Activated naive CD8-positive, alpha-beta T cell treated with anti-CD3 and anti-CD28 coated beads for 36 hours (primary cell): ENCODE results near the gene FREM2. TPM values are rescaled to one million over a fixed set of nuclear protein-coding genes. Genes with fewer than 3 reads are reported as not detected.

Experiments used
- DNase-seq: peaks from one replicate; pipeline ENCODE4 v3.0.0; 2021
- H3K27ac Mint-ChIP-seq: one replicate; pipeline ENCODE4 v1.8.0; 2022; ENCODE audit warnings: mild to moderate bottlenecking, moderate library complexity, mixed read lengths
- H3K27me3 Mint-ChIP-seq: one replicate; pipeline ENCODE4 v1.8.0; 2022; ENCODE audit warnings: mild to moderate bottlenecking, mixed read lengths
- H3K36me3 Mint-ChIP-seq: one replicate; pipeline ENCODE4 v1.8.0; 2021; ENCODE audit warnings: mild to moderate bottlenecking, mixed read lengths
- H3K4me1 Mint-ChIP-seq: one replicate; pipeline ENCODE4 v1.8.0; 2021; ENCODE audit warnings: mixed read lengths
- H3K4me3 Mint-ChIP-seq: one replicate; pipeline ENCODE4 v1.8.0; 2022; ENCODE audit warnings: mild to moderate bottlenecking, moderate library complexity, mixed read lengths
- H3K9me3 Mint-ChIP-seq: one replicate; pipeline ENCODE4 v1.8.0; 2022; ENCODE audit warnings: mixed read lengths
- total RNA-seq, 2 experiments: library from RNA; stranded (reverse); gene quantifications; one replicate each; pipeline ENCODE4 v1.2.3, GENCODE V29; 2021

FREM2 gene
- total RNA-seq, 2 experiments from 2014 or later: not detected

DNA sequence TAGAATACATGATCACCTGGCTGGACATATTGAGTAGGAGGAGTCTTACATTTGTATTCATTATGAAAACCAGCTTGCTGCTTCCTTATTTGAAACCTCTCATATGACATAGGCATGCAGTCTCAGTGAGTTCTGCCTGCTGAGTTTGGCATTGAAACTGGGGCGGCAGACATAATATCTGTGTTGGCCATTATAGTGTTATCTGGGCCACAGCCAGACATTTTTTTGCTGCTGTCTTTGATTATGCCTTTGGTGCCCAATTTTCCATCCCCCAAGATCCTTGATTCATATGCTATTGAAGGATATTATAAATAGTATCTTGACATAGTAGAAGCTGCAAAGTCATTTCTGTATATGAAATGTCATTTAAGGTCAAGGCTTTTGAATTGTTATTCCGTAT lies 15.8 kb downstream of the FREM2 start:
- Mint-ChIP-seq H3K36me3 (no peaks in the 10 kb centered on the region), H3K4me3 (no peak overlapping the region), H3K27ac (no peak overlapping the region), H3K27me3 (no peaks in the 10 kb centered on the region), H3K4me1 (no peaks in the 10 kb centered on the region), H3K9me3 (no peaks in the 10 kb centered on the region)
- no peak for DNase-seq

- H3K4me1 Mint-ChIP-seq: no peaks in the 10 kb centered on the region
- H3K36me3 Mint-ChIP-seq: no peaks in the 10 kb centered on the region
- no peak overlapping the region for H3K27ac Mint-ChIP-seq
- no peaks in the 10 kb centered on the region for H3K9me3 Mint-ChIP-seq
- DNase-seq: no peak
- no peaks in the 10 kb centered on the region for H3K27me3 Mint-ChIP-seq
- H3K4me3 Mint-ChIP-seq: no peak overlapping the region
Observed at GRCh38 chr13:38703255-38703654, 16.4 kb downstream of the FREM2 start.

GRCh38 chr13:38705365-38705764 lies 18.5 kb downstream of the FREM2 start:
- no peak for DNase-seq
- Mint-ChIP-seq H3K4me1 (no peaks in the 10 kb centered on the region), H3K4me3 (no peak overlapping the region), H3K27ac (no peak overlapping the region), H3K27me3 (no peaks in the 10 kb centered on the region), H3K36me3 (no peaks in the 10 kb centered on the region), H3K9me3 (no peaks in the 10 kb centered on the region)

DNA sequence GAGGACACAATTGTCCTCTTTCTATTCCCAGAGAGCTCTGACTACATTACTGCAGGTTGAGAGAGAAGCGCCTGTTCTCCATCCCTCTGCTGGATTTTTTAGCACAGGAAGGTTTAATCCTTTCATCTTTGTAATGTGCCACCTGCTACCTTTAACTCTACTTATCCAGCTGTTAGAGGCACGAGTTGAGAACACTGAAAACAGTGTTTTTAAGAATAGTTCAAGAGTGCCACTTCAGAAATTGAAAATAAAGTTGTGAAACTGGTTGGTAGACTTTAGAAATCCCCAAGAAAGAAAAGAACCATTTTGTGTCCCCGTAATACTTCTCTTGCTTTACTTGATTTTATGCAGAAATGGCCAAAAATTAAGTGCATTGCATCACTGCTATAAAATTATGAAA lies 20.6 kb downstream of the FREM2 start:
- H3K27ac Mint-ChIP-seq: no peak overlapping the region
- no peaks in the 10 kb centered on the region for H3K36me3 Mint-ChIP-seq
- H3K9me3 Mint-ChIP-seq: no peaks in the 10 kb centered on the region
- H3K4me1 Mint-ChIP-seq: no peaks in the 10 kb centered on the region
- H3K27me3 Mint-ChIP-seq: no peaks in the 10 kb centered on the region
- no peak overlapping the region for H3K4me3 Mint-ChIP-seq
- DNase-seq: no peak

DNA sequence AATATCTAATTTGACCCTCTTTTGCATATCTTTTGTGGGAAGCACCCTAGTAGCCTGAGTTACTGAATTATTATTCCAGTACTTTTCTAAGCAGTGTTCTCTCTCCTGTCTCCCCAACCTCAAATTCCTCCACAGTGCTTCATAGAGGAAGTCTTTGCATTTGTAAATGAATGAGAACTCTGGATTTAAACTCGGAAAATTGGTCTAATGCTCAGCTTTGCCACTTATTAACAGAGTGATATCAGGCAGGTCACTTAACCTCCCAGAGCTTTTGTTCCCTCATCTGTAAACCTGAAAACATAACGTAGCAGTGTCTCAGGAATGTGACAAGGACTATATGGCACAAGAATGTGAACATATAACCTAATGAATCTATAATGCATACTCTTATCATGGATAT lies 26.2 kb downstream of the FREM2 start:
- Mint-ChIP-seq H3K27ac (no peak overlapping the region), H3K4me3 (no peak overlapping the region), H3K36me3 (no peaks in the 10 kb centered on the region), H3K4me1 (no peaks in the 10 kb centered on the region), H3K9me3 (no peaks in the 10 kb centered on the region), H3K27me3 (no peaks in the 10 kb centered on the region)
- DNase-seq: no peak

DNA sequence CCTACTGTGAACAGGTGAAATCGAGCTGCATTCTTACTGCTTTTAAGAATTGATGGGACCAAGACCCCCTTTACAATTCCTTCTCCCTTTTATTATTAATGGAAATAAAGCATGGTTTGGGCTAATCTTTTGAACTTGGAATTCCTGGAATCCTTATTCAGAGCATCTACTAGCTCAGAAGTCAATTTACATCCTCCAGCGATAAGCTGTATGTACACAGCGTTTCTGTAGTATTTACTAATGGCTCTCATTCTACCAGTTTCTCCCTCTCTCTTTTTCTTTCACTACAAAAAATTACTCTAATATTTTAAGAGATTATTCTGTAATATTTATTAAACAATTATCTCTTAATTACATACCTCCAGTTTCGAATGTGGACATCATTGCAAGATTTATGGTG lies 31.5 kb downstream of the FREM2 start:
- H3K9me3 Mint-ChIP-seq: no peaks in the 10 kb centered on the region
- no peak for DNase-seq
- H3K4me1 Mint-ChIP-seq: no peaks in the 10 kb centered on the region

DNA sequence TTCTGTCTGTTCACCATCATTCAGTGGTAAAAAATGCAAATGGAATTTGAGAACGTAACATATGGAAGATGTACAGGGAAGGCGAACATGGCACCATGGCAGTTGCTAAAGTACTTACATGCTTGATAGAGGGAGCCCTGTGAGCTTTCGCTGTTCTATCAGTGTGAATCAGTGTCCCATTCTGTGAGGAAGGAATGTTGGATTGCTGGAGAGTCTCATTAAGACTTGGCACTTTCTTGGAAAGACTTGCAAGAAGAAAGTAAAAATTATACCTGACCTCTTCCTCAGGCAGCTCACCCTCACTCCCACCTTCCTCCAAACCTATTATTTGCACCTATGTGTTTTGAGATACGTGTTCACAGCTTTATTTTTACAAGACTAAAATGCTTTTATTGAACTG lies 43.5 kb downstream of the FREM2 start:
- H3K4me3 Mint-ChIP-seq: no peak overlapping the region
- H3K27ac Mint-ChIP-seq: no peak overlapping the region
- H3K4me1 Mint-ChIP-seq: no peaks in the 10 kb centered on the region
- no peaks in the 10 kb centered on the region for H3K36me3 Mint-ChIP-seq
- H3K9me3 Mint-ChIP-seq: no peaks in the 10 kb centered on the region
- no peaks in the 10 kb centered on the region for H3K27me3 Mint-ChIP-seq
- no peak for DNase-seq

More for the DNA sequence above, 31.5 kb downstream of the FREM2 start:
- Mint-ChIP-seq H3K4me3 (no peak overlapping the region), H3K27me3 (peaks cover 8% of the 10 kb centered on the region), H3K27ac (no peak overlapping the region), H3K36me3 (no peaks in the 10 kb centered on the region)

DNA sequence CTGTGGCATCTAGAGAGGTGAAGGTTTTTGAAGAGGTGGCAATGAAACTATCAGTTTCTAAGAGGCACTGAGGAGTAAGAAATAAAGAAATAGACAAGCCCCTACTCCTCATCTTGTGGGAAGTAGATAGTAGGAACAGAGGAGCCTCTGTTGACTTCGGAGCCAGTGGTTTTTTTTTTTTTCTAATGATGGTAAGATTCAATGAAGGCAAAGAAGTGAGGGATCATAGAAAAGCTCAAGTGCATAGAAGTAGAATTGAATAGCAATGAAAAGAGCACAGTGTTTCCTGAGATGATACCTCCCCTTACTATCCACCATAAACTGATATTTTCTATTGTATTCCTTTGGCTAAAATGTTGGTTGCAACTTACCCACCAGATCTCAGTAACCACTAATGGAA lies 46.3 kb downstream of the FREM2 start:
- no peaks in the 10 kb centered on the region for H3K27me3 Mint-ChIP-seq
- no peak for DNase-seq
- no peaks in the 10 kb centered on the region for H3K36me3 Mint-ChIP-seq
- no peaks in the 10 kb centered on the region for H3K9me3 Mint-ChIP-seq
- H3K27ac Mint-ChIP-seq: no peak overlapping the region
- H3K4me1 Mint-ChIP-seq: no peaks in the 10 kb centered on the region
- H3K4me3 Mint-ChIP-seq: no peak overlapping the region

GRCh38 chr13:38735665-38736440 lies 49.0 kb downstream of the FREM2 start:
- H3K27me3 Mint-ChIP-seq: no peaks in the 10 kb centered on the region
- no peaks in the 10 kb centered on the region for H3K9me3 Mint-ChIP-seq
- H3K27ac Mint-ChIP-seq: no peak overlapping the region
- no peak for DNase-seq
- H3K4me1 Mint-ChIP-seq: no peaks in the 10 kb centered on the region
- H3K4me3 Mint-ChIP-seq: no peak overlapping the region
- H3K36me3 Mint-ChIP-seq: no peaks in the 10 kb centered on the region

- no peaks in the 10 kb centered on the region for H3K9me3 Mint-ChIP-seq
- H3K27me3 Mint-ChIP-seq: peaks cover 6% of the 10 kb centered on the region
- no peak overlapping the region for H3K27ac Mint-ChIP-seq
- H3K4me1 Mint-ChIP-seq: no peaks in the 10 kb centered on the region
- no peak overlapping the region for H3K4me3 Mint-ChIP-seq
- no peak for DNase-seq
- no peaks in the 10 kb centered on the region for H3K36me3 Mint-ChIP-seq
Observed at GRCh38 chr13:38743466-38743865, 56.6 kb downstream of the FREM2 start.

GRCh38 chr13:38752686-38753085 lies 65.8 kb downstream of the FREM2 start:
- Mint-ChIP-seq H3K36me3 (no peaks in the 10 kb centered on the region), H3K9me3 (no peaks in the 10 kb centered on the region), H3K4me3 (no peak overlapping the region), H3K27ac (no peak overlapping the region), H3K27me3 (peaks cover 5% of the 10 kb centered on the region), H3K4me1 (no peaks in the 10 kb centered on the region)
- no peak for DNase-seq

DNA sequence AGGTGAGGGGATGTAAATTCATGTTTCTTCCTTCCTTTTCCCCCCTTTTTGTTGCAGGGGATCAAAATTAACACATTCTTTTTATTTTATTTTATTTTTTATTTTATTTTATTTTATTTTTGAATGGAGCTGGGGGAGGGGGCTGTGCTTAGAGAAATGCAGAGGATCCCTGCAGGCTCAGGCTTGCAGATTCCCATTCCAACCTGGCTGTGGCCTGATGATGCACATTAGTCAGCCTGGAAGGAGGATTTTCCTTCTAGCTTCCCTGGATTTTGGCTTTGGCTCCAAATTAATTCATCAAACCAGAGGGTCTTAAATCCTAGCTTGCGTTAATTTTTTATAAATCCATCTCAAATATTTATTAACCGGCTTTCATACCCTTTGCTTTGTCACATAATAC lies 67.0 kb downstream of the FREM2 start:
- no peak for DNase-seq
- H3K27me3 Mint-ChIP-seq: peaks cover 5% of the 10 kb centered on the region
- no peaks in the 10 kb centered on the region for H3K4me1 Mint-ChIP-seq
- H3K27ac Mint-ChIP-seq: no peak overlapping the region
- no peaks in the 10 kb centered on the region for H3K9me3 Mint-ChIP-seq
- H3K4me3 Mint-ChIP-seq: no peak overlapping the region
- H3K36me3 Mint-ChIP-seq: no peaks in the 10 kb centered on the region

GRCh38 chr13:38755793-38756192 lies 68.9 kb downstream of the FREM2 start:
- H3K4me3 Mint-ChIP-seq: no peak overlapping the region
- no peaks in the 10 kb centered on the region for H3K36me3 Mint-ChIP-seq
- no peak overlapping the region for H3K27ac Mint-ChIP-seq
- no peaks in the 10 kb centered on the region for H3K4me1 Mint-ChIP-seq
- no peaks in the 10 kb centered on the region for H3K27me3 Mint-ChIP-seq
- H3K9me3 Mint-ChIP-seq: no peaks in the 10 kb centered on the region
- DNase-seq: no peak

DNA sequence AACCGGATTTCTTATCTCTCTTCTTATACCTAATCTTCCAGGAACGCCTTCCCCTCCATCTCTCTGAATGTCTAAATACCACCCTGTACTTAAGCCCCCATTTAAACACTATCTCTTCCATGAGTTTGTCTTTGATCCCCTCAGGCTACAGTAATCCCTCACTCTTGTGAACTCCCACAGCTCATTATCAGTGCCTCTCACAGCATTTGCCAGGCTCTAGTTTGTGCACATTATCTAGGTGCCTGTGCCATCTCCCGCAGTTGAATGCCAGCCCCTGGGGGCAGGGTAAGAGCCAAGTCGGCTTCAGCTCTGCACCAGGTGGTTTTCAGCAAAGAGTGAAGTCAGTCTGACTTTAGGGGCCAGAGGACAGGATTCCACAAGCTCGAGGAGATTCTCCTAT lies 71.4 kb downstream of the FREM2 start:
- H3K27ac Mint-ChIP-seq: no peak overlapping the region
- no peaks in the 10 kb centered on the region for H3K27me3 Mint-ChIP-seq
- H3K4me1 Mint-ChIP-seq: no peaks in the 10 kb centered on the region
- DNase-seq: no peak
- H3K9me3 Mint-ChIP-seq: no peaks in the 10 kb centered on the region
- no peaks in the 10 kb centered on the region for H3K36me3 Mint-ChIP-seq
- no peak overlapping the region for H3K4me3 Mint-ChIP-seq

GRCh38 chr13:38759390-38759789 lies 72.5 kb downstream of the FREM2 start:
- no peak for DNase-seq
- no peaks in the 10 kb centered on the region for H3K36me3 Mint-ChIP-seq
- no peaks in the 10 kb centered on the region for H3K9me3 Mint-ChIP-seq
- H3K4me1 Mint-ChIP-seq: no peaks in the 10 kb centered on the region
- H3K4me3 Mint-ChIP-seq: no peak overlapping the region
- no peaks in the 10 kb centered on the region for H3K27me3 Mint-ChIP-seq
- no peak overlapping the region for H3K27ac Mint-ChIP-seq
